Measurements from ENCODE around the gene RUNX1. TPM values are rescaled to one million over a fixed set of nuclear protein-coding genes. Genes with fewer than 3 reads are reported as not detected.

The RUNX1 gene
- total and polyA plus RNA-seq, 2 experiments from 2014 or later, result 0.12 TPM; not detected in 1

DNA sequence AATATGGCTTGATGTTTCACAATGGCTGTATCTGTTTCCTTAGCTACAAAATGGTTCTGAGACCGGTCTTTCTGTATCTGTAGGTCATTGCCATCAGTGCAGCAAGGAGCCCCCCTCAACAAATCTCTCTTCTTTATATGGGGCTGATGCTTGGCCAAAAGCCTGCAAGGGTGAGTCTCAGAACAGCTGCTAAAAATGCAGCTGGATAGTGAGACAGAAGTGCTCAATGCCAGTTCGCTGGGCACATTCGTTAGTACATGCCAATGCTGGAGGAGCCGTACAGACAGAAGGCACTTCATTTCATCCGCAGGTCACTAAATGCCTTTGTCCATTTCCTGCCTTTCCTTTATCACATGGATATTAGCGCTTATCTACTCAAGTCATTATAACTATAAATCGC, 67.3 kb downstream of the RUNX1 start:
- no peaks in the 10 kb centered on the region for H3K4me1 ChIP-seq (ENCODE audit: low read depth)
- TF ChIP-seq, protein P1, sequence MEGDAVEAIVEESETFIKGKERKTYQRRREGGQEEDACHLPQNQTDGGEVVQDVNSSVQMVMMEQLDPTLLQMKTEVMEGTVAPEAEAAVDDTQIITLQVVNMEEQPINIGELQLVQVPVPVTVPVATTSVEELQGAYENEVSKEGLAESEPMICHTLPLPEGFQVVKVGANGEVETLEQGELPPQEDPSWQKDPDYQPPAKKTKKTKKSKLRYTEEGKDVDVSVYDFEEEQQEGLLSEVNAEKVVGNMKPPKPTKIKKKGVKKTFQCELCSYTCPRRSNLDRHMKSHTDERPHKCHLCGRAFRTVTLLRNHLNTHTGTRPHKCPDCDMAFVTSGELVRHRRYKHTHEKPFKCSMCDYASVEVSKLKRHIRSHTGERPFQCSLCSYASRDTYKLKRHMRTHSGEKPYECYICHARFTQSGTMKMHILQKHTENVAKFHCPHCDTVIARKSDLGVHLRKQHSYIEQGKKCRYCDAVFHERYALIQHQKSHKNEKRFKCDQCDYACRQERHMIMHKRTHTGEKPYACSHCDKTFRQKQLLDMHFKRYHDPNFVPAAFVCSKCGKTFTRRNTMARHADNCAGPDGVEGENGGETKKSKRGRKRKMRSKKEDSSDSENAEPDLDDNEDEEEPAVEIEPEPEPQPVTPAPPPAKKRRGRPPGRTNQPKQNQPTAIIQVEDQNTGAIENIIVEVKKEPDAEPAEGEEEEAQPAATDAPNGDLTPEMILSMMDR (IDR thresholded peaks at IDR 0.05; ENCODE audit: low read depth, low read length), result no peak
- H3K36me3 ChIP-seq, result no peaks in the 10 kb centered on the region
- no peaks in the 10 kb centered on the region for H3K9me3 ChIP-seq (ENCODE audit: low read depth)
- no peak overlapping the region for H3K4me3 ChIP-seq
- no peak overlapping the region for H3K27ac ChIP-seq
- no peak for DNase-seq (ENCODE audit: low read depth in 1 of 2, low spot score in 1 of 2)
- peaks cover 23% of the 10 kb centered on the region for H3K27me3 ChIP-seq

DNA sequence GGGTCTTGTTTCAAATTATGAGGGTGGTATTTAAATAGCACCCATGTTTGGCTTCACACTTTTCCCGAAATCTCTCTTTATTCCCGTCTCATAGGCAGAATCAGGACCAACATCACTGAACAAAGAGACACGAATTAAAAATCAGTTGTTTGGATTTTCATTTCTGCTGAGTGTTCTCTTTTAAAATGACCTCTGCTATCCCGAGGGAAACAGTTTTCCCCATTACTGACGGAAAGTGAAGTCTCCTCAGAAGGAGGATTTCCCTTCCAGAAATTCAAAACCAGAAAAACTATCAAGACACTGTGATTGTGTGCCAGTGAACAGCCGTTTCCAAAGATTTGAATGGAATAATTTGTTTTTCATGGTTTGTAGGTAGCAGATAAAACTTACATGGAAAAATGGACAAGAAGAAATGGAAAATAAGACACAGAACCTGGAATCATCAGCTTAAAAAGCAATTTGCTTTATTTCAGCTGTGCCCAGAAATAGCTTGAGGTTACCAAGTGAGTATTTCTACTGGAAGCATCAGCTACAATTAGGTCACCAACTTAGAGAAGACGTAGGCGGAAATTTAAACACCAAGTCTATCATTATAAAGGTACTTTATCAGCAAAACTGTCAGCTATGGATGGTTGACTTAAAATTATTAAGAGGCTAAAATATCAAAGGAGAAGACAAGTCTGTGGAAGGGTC, 68.5 kb downstream of the RUNX1 start:
- H3K27ac ChIP-seq, result no peak overlapping the region
- H3K4me3 ChIP-seq, result no peak overlapping the region
- peaks cover 19% of the 10 kb centered on the region for H3K27me3 ChIP-seq

DNA sequence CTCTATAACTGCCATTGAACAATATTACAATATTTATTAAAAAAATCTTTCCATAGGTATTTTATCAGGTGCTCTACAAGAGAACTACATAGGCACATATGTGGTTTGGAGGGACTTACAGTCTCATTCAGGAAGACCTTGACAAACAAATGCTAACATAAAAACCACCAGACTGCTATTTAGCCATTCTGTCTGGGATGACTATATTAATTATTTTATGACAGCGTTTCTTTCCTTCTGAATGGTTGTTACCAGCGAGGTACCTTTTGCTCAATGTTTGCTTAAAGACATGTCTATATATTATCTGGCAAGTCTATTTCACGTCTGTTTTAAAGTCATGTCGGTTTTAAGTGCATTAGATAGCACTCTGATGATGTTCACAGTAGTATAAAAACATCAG, 69.7 kb downstream of the RUNX1 start:
- DNase-seq (ENCODE audit: low read depth in 1 of 2, low spot score in 1 of 2), result no peak
- Histone ChIP-seq H3K4me1 (ENCODE audit: low read depth) (no peaks in the 10 kb centered on the region), H3K36me3 (no peaks in the 10 kb centered on the region), H3K27me3 (peaks cover 18% of the 10 kb centered on the region), H3K9me3 (ENCODE audit: low read depth) (no peaks in the 10 kb centered on the region), H3K4me3 (no peak overlapping the region), H3K27ac (no peak overlapping the region)
- TF ChIP-seq, protein P1 (IDR thresholded peaks at IDR 0.05; ENCODE audit: low read depth, low read length), result no peak

More for the DNA sequence above, 68.5 kb downstream of the RUNX1 start:
- DNase-seq (ENCODE audit: low read depth in 1 of 2, low spot score in 1 of 2), result no peak
- Histone ChIP-seq H3K9me3 (ENCODE audit: low read depth) (no peaks in the 10 kb centered on the region), H3K36me3 (no peaks in the 10 kb centered on the region), H3K4me1 (ENCODE audit: low read depth) (no peaks in the 10 kb centered on the region)
- TF ChIP-seq, protein P1 (IDR thresholded peaks at IDR 0.05; ENCODE audit: low read depth, low read length), result no peak

DNA sequence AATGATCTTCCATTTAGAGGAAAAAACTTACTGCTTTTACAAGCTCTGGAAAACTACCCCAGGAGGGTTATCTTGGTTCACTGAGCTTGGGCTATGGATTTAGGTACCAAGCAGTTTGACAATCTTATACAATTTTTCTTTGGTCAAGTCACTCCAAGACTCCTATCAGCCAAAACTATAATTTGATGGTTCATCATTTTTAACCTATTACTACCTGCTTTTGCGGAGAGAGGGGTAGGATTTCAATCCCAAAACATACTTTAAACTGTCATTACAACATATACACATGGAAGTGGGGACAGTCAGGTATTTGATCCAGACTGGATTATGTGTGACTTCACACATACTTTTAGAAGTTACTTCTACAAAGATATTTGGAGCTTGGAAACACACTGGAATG, 71.8 kb downstream of the RUNX1 start:
- H3K27me3 ChIP-seq, result peaks cover 25% of the 10 kb centered on the region
- DNase-seq (ENCODE audit: low read depth in 1 of 2, low spot score in 1 of 2), result no peak
- H3K4me3 ChIP-seq, result no peak overlapping the region
- H3K4me1 ChIP-seq (ENCODE audit: low read depth), result no peaks in the 10 kb centered on the region
- TF ChIP-seq, protein P1 (IDR thresholded peaks at IDR 0.05; ENCODE audit: low read depth, low read length), result no peak
- no peaks in the 10 kb centered on the region for H3K9me3 ChIP-seq (ENCODE audit: low read depth)
- no peak overlapping the region for H3K27ac ChIP-seq
- no peaks in the 10 kb centered on the region for H3K36me3 ChIP-seq

DNA sequence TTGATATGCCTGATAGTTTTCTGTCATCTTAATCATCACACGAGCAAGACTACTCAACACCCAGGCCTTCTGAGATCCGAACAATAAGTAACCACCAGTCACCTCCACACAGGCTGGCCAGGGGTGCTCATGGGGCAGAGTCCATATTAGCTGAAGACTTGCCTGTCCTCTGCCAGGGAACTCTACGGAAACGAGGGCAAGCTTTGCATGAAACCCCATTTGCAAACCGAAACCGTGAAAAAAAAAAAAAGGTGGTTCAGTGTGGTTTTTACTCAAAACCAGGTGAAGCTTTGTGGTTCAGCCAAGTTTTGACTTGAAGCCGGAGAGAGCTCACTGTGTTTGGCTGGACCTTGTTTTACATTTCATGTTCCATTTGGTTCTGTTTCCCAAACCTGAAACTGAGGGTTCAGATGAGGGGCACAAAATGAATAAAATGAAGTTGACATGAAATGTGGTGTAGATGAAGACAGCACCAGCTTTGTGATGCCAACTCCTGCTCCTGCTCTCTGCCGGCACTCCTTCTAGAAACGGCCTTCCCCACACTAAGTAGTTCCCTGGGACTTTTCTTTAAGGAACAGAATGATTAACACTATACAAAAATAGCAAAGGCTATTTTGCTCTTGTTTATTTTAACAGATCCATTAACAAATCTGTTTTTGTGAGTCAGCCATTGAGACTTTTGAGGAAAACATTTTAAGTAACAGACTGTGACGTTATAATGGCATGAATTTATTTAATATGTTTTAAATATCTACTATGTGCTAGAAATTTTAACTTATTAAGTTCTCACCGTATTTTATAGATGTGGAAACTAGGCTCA, 74.7 kb downstream of the RUNX1 start:
- Histone ChIP-seq H3K9me3 (ENCODE audit: low read depth) (no peaks in the 10 kb centered on the region), H3K27ac (no peak overlapping the region), H3K4me1 (ENCODE audit: low read depth) (no peaks in the 10 kb centered on the region), H3K27me3 (peaks cover 18% of the 10 kb centered on the region), H3K4me3 (no peak overlapping the region), H3K36me3 (no peaks in the 10 kb centered on the region)
- TF ChIP-seq, protein P1 (IDR thresholded peaks at IDR 0.05; ENCODE audit: low read depth, low read length), result no peak
- DNase-seq (ENCODE audit: low read depth in 1 of 2, low spot score in 1 of 2), result no peak

Data from cardiac muscle cell (in vitro differentiated cells and primary cell).